Keratinocyte (primary cell): ENCODE data around the gene TUBA3D.
"Not testable (repeated sequence)": the region's sequence is repeated elsewhere in the genome, so short reads cannot be mapped to it uniquely, and the experiment has no call there.

Experiments used
- EZH2 ChIP-seq: IDR thresholded peaks from one replicate; pipeline ENCODE4 v1.6.1; 2012; ENCODE audit warnings: inconsistent platforms, mild to moderate bottlenecking, low read length, moderate library complexity
- TF ChIP-seq, protein P1 (sequence below), 3 experiments: IDR thresholded peaks in 1 of 3; conservative IDR thresholded peaks in 1 of 3; optimal IDR thresholded peaks in 1 of 3; 2 replicates in 2 of 3; 3 replicates in 1 of 3; pipeline versions ENCODE3 to v1.5.1; 2011; ENCODE audit warnings: low read length in 3 of 3, mild to moderate bottlenecking in 3 of 3, moderate library complexity in 2 of 3, control low read depth in 1 of 3, inconsistent platforms in 1 of 3; ENCODE audit not compliant: insufficient read depth in 2 of 3; ENCODE audit errors: extremely low read depth in 1 of 3

DNA sequence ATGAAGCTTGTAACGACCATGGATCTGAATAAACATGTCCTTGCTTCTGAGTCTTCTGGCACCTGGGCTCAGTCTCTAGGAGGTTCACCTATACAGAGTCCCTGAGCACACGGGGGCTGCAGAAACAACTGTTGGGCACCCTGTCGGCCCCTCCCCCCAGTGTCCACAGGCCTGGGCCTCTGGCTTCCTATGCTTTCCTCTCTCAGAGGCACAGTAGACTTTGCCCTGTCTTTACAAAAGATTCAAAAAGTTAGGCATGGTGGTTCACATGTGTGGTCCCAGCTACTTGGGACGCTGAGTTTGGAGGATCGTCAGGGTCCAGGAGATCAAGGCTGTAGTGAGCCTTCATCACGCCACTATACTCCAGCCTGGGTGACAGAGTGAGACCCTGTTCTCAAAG is 45.6 kb downstream of the TUBA3D start:
- TF ChIP-seq, protein P1, sequence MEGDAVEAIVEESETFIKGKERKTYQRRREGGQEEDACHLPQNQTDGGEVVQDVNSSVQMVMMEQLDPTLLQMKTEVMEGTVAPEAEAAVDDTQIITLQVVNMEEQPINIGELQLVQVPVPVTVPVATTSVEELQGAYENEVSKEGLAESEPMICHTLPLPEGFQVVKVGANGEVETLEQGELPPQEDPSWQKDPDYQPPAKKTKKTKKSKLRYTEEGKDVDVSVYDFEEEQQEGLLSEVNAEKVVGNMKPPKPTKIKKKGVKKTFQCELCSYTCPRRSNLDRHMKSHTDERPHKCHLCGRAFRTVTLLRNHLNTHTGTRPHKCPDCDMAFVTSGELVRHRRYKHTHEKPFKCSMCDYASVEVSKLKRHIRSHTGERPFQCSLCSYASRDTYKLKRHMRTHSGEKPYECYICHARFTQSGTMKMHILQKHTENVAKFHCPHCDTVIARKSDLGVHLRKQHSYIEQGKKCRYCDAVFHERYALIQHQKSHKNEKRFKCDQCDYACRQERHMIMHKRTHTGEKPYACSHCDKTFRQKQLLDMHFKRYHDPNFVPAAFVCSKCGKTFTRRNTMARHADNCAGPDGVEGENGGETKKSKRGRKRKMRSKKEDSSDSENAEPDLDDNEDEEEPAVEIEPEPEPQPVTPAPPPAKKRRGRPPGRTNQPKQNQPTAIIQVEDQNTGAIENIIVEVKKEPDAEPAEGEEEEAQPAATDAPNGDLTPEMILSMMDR (optimal IDR thresholded peaks at IDR 0.05 in 1 of 3, IDR thresholded peaks at IDR 0.05 in 1 of 3, conservative IDR thresholded peaks at IDR 0.05 in 1 of 3; ENCODE audit: extremely low read depth in 1 of 3, insufficient read depth in 2 of 3, low read length in 3 of 3): not testable (repeated sequence)
- not testable (repeated sequence) for TF ChIP-seq EZH2
